Stimulated activated naive CD8-positive, alpha-beta T cell treated with anti-CD3 and anti-CD28 coated beads, Interleukin-15, Interleukin-2, amounts not matched to agents 100 U/mL and 50 U/mL, for 24 hours (primary cell): Measurements from ENCODE around the gene TBCA.
"Not testable (repeated sequence)": the region's sequence is repeated elsewhere in the genome, so short reads cannot be mapped to it uniquely, and the experiment has no call there.

Source experiments
- ATAC-seq: fragments of 150-1000 bp; cut with Tn5 transposase; one replicate; pipeline ENCODE4 v1.10.0; 2021
- DNase-seq: peaks from one replicate; pipeline ENCODE4 v3.0.0; 2021

The TBCA gene

DNA sequence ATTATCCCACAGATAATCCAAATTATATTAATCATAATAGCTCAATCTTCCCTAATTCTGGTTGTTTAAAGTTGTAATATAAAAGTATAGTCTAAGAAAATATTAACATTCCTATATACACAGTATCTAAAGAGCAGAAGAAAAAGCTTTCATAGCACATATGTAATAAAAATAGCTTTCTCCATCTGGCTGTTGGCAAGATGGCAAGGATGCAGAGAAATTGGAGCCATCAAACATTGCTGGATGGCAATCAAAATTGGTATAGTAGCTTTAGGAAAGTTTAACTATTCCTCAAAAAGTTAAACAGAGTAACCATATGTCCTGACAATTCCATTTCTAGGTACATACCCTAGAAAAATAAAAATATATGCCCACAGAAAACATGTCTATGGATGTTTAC lies 66.8 kb downstream of the TBCA start:
- ATAC-seq (no peak), DNase-seq (no peak)

DNA sequence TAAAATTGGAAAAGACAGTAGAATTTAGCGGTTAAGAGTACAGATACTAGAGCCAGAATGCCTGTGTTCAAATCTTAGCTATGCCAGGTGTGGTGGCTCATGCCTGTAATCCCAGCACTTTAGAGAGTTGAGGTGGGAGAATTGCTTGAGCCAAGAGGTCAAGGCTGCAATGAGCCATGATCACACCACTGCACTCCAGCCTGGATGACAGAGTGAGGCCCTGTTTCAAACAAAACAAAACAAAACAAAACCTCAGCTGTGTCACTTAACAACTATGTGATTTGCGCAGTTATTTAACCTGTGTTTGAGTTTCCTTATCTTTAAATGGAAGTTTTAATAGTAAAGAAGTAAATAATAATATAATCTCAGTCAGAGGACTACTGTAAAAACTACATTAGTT lies 68.3 kb downstream of the TBCA start:
- DNase-seq (no peak), ATAC-seq (no peak)

DNA sequence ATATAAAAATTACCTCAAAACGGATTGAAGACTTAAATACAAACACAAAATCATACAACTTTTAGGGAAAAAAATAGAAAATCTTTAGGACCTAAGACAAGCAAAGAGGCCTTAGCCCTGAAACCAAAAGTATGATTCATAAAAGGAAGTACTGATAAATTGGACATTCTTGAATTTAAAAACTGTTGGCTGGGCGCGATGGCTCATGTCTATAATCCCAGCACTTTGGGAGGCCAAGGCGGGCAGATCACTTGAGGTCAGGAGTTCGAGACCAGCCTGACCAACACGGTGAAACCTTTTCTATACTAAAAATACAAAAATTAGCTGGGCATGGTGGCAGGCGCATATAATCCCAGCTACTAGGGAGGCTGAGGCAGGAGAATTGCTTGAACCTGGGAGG lies 76.6 kb downstream of the TBCA start:
- DNase-seq, ATAC-seq: not testable (repeated sequence)

DNA sequence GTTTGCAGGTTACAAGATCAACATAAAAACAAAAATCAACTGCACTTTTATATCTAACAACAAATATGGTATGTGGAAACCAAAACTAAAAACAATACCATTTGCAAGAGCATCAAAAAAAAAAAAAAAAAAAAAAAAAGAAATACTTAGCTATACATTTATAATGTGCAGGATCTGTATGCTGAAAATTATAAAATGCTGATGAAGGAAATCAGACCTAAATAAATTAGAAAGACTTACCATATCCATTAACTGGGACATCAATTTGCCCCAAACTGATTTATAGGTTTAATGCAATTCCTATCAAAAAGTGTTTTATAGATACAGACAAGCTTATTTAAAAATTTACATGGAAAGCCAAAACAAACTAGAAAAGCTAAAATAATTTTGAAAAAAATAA lies 77.2 kb downstream of the TBCA start:
- no peak for DNase-seq

DNA sequence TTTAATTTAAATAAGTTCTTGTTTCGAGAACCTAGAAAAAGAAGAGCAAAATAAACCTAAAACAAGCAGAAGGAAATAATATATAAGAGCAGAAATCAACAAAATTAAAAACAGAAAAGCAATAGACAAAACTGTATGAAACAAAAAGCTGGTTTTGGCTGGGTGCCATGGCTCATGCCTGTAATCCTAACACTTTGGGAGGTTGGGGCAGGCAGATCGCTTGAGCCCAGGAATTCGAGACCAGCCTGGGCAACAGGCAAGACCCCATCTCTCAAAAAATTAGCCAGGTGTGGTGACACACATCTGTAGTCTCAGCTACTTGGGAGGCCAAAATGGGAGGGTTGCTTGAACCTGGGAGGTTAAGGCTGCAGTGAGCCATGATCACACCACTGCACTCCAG lies 78.4 kb downstream of the TBCA start:
- DNase-seq = no peak
- no peak for ATAC-seq

More for the DNA sequence above, 77.2 kb downstream of the TBCA start:
- no peak for ATAC-seq

DNA sequence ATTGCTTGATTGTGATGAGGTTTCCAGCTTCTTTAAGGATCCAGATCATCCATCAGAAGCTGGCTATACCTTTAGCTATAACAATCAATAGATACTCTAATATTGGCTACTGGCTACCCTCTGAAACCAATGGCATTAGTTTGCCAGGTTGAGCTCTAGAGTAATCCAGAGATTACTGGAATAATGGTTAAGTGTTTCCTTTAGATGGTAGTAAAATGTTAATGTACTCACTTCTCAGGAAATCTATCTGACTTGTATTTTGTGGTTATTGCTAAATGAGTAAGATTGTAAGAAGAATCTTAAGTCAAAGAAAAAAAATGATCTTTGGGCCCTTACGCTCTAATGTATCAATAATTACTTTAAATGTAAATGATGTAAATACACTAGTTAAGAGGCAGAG lies 80.0 kb downstream of the TBCA start:
- no peak for ATAC-seq
- DNase-seq = no peak

DNA sequence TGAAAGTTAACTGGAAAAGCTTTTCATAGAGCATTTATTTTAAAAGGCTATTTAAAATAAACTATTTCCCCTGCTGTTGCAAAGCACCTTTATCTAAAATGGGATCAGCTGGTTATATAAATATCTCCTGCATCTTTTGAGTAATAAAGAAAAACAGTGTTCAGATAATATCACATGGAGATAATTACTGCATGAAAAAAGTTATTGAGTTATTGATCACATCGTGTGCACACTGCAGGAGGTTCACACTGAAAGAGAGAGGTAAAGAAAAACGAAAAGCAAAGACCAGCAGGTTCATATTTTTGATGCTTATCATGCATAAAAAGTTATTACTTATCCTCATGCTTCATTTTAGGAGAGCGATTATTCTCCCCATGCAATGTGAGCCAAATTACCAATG lies 82.2 kb downstream of the TBCA start:
- ATAC-seq = no peak
- no peak for DNase-seq

DNA sequence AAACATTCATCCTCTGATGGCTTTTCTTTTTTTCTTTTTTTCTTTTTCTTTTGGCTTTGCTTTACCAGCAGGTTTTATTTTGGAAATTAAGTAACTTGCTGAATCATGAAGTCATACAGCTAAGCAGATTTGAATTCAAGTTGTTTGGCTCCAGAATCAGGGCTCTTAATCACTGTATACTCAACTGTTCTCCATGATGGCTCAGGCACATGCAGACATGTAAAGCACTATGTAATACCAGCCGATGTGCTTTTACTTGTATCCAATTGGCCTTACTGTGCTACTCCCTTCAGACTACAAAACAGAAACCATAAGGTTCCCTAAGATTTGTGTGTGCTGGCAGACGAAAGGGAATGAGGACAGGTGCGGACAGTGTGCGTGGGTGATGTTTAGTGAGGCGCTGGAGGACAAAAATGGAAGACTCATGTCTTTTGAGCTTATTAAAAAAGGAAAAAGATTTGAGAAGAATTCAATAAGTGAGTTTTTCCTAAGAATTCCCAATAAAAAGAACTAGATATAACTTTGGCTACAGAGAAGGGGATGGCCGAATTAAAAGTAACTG lies 92.9 kb downstream of the TBCA start:
- DNase-seq = no peak
- ATAC-seq = no peak

DNA sequence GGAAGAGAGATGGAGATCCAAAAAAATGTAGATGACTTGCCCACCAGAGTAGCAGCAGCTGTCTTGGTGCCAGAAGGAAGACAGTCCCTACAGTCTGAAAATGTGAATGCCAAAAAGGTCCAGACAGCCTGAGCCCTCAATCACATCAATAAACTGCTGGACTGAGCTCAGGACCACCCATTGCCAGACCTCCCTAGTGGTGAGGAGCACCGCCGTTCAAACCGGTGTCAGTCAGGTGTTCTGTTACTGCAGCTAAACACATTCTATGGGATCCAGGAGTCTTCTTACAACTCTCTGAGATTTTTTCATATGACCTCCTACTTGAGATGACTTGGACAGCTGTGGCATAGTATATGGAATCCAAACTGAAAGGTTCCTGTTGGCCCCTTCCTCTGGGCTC lies 105.6 kb downstream of the TBCA start:
- DNase-seq = no peak
- ATAC-seq = no peak

DNA sequence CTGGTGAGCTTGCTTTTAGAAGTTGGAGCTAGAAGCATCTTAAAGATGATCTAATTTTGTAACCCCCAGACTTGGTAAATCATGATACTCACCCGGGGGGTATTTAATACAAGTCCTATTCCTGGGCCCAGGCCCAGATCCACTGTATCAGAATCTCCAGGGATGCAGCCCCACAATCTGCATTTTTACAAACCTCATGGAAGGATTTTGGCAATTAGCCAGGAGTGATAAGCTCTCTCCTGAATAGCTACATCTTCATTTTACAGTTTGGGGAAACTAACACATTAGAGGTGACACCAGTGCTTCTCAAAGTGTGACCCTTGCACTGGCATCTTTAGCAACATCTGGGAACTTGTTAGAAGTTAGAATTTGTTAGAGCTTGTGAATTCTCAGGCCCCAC lies 106.5 kb downstream of the TBCA start:
- no peak for DNase-seq
- ATAC-seq = no peak

DNA sequence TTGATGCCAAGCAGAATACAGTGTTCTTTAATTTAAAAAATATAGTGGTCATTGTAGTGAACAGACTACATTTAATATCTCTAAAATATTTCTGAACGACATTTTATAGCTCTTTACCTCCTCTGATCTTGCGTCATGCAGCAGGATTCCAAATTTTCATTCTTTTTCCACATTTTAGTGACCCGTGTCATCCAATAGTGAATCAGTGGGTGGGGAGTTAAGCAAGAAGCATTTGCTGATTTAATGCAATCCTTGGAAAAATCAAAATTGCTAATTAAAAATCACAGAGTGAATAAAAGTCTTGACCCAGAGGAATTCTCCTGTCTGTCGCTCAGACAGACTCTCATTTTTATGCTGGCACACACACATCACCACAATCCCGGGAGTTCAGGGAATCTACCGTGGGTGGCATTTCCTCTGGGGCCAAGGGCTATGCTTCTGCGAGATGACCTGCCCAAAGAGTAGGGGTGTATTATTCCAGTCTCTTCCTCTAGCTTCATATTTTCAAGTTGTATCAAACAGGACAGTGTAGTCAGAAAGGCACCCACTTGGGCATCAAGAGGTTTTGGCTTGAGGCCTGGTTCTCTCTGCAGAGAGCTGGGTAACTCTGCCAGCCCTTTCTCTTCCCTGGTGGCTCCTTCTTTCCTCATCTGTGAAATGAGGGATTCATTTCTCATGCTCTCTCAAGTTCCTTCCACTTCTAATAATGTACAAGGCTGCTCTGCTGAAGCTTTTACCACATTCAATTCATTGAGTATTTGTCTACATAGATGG lies 112.9 kb downstream of the TBCA start:
- DNase-seq (no peak), ATAC-seq (no peak)

DNA sequence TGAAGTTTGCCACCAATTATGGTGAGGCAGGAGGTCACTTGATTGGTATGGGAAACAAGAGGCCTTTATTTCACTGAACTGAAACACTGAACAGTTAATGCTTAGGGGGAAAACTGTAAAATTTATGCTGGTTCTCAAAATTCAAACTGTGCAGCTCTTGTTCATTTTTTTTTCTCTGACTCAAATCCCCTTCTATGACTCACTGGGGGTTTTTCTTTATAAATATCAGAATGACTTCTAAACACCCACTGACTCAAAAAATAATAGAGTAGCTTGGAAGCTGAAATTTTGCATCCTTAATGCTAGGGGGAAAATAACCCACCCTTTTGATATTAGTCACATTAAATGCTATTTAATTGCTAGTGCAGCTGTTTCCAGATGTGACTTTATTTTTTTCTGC lies 113.5 kb downstream of the TBCA start:
- DNase-seq = no peak
- ATAC-seq = peak; percentile 43

DNA sequence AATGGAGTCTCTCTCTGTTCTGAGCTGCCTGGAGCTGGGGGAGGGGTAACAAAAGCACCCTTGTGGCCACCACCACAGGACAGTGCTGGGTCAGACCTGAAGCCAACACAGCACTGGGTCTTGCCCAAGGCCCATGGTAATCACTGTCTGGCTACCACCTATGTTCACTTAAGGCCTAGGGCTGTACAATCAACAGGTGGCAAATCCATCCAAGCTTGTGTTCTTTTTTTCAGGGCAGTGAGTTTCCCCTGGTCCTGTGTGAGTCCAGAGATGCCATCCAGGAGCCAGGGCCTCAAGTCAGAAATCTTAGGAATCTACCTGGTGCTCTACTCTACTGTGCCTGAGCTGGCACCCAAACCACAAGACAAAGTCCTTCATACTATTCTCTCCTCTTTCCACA lies 117.5 kb downstream of the TBCA start:
- ATAC-seq (no peak), DNase-seq (no peak)

DNA sequence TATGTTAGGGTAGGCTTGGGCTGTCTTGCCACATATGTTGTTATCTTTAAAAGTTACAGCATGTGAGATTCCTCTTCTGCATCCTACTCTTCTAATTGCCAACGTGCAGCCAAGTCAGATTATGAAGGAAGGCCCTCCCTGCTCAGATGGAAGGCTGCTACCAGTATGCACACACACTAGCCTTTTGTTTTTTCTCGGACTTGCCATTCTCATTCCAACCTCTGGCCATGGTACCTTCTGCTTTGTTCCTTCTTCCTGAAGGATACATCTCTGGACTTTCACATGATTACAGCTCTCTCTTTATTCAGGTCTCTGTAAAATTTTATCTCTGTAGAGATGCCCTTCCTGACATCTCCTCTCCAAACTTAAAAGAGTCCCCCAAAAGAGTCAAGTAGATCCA lies 124.8 kb downstream of the TBCA start:
- ATAC-seq = no peak
- DNase-seq = no peak

DNA sequence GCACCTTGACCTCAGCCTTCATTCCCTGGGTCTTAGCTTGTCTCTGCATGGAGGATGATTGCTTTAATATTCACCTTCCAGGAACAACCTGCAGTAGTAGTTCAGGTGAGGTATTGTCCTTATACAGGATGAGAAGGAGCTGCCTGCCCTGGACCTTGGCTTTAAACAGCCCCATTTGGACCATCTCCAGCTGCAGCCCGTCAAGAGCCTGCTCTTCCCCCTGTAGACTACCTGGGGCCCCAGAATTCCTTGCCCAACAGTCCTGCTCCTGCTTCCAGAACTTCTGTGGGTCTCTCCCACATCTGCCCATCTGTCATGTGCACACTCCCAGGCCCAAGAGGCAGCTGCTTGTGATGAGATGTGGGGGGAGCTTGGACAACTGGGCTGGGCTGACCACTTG lies 125.5 kb downstream of the TBCA start:
- DNase-seq (no peak), ATAC-seq (no peak)

DNA sequence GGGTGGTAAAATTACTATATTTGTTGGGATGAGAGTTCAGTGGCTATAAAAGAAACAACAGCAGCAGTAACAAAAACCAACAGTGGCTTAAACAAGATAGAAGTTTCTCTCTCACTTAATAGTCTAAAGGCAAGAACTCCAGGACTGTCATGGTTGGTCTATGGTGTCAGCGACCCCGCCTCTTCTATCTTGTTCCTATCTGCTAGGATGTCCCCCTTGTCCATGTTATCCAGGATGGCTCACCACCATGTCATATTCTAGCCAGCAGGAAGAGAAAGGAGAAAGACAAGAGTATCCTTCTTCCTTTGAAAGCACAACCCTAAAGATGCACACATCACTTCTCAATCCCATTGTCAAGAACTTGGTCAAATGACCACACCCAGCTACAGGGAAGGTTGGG lies 126.4 kb downstream of the TBCA start:
- no peak for ATAC-seq
- no peak for DNase-seq

DNA sequence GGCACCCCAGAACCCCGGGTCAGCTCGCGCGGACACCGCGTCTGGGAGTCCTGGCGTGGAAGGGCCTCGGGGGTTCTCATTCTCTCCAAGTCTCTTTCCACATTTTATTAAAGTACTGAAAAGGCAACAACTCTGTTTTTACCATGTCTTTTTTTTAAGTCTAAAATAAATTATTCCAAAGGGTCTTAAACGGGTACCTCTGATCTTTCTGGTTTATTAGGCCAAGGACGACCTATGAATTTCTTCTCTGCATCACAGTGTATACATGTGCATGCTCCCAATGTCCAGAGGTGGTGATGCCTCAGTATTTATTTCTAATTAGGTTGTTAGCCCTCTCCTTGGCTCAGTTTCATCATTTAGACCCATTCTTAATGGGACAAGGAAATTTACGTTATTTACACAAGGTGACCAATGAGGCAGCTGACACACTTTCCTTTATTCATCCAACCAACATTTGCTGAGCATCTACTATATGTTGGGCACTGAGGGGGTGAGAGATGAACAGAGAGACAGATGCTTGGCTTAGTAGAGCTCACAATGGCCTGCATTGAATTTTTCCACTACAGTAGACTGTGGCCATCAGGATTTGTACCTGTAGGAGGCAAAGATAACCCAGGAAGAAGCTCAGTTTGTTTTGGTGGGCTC lies 130.0 kb downstream of the TBCA start:
- ATAC-seq = no peak
- no peak for DNase-seq

DNA sequence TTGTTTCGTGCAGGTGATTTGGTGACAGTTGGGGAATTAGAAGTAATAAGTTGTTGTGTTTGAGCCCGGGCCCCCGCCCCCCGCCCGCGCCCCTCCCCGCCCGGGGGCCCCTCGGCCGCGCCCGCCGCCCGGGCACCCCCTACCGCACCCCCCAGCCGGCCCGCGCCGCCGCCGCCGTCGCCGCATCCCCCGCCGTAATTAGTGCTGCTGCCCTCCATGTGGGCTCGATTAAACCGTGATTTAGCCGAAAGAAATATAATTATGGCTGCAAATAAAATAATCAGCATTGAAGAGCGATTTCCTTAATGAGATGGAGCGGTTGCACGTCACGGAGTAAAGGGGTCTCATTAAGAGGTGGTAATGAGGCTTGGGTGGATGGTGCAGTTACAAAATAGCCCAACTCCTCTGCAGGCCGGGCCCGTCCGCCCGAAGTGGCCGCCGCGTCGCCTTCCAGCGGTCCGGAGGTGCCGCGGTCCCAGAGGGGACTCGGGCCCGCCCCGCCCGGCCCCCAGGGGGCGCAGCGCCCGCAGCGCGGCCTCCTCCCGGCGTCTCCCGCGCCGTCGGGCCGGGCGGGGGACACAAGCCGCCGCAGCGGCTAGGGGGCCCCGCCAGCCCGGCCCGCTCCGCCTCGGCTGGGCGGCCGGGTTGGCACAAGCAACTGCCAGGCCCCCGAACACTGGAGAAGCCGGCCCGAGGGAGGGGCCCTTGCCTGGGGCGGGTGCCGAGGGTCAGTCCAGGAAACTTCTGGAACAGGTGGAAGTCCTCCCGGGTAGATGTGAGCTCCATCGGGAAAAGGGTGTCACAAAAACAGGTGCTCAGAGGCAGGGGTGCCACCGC lies 130.8 kb downstream of the TBCA start:
- ATAC-seq (peak; percentile 68), DNase-seq (peak; percentile 62)

DNA sequence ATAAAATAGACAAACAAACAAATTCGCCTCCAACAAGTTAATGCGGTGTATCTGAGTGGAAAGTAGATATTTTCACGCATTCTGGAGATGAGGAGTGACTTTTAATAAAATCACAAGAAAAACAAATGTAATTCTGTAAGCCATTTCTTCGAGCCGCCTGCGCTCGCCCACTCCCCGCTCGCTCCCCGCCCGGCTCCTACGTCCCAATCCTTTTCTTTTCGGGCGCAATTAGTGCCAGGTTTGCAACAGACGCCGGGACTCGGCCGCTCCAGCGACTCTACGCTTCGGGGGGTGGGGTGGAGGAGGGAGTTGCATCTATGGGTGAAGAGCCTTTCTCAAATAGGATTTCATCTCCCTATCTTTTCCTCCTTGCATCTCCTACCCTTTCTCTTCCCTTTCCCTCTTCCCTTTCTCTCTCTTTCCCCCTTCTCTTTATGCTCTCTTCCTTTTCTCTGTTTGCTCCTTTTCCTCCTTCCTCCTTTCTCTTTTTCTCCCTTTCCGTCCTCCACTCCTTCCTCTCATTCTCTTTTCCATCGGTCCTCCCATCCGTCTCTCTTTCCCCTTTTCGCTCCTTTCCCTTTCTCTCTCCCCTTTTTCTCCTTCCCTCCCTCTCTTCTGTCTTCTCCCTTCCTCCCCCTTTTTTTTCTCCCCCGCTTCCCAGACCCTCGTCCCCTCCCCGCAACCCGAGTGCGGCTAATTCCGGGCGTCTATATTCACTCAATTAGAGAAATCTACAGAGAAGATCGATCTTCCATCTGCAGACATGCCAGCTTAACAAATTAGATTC lies 131.6 kb downstream of the TBCA start:
- DNase-seq = peak; percentile 8
- ATAC-seq = no peak

DNA sequence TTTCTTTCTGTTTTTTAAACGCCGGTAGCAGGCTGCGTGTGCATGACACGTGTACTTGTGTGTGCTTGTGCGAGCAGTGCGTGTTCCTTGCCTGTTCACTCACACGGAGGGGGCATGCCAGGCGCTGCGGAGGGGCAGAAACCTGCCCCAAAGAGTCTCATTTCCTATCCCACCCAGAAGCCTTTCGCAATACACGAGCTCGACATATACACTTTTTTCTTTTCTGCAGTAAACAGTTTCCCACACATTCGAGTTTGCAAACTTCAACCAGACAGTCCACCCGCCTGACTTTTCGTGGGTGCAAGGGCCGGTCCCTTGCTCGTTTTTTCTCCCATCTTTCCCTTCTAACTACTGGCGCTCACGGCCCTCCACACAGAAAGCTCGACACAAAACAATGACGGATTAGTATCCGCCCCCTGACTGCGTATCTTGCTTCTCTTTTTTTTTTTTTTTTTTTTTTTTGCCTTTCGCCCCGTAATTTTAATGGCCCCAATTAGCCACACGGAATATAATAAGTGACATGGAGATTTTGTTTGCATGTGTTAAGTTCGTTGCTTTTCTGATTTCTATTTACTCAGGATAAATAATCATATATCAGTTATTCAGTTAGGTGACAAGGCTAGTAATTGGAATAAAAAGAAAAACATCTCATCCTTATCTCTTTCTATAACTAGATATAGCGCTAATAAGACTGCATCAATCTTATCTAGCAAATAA lies 132.3 kb downstream of the TBCA start:
- ATAC-seq (no peak), DNase-seq (no peak)
